ENCODE data around the gene ADGB. TPM values are rescaled to one million over a fixed set of nuclear protein-coding genes. Genes with fewer than 3 reads are reported as not detected.

The ADGB gene
- polyA plus RNA-seq, 2 of the 4 experiments (the other 2 are of a cell fraction): not detected

DNA sequence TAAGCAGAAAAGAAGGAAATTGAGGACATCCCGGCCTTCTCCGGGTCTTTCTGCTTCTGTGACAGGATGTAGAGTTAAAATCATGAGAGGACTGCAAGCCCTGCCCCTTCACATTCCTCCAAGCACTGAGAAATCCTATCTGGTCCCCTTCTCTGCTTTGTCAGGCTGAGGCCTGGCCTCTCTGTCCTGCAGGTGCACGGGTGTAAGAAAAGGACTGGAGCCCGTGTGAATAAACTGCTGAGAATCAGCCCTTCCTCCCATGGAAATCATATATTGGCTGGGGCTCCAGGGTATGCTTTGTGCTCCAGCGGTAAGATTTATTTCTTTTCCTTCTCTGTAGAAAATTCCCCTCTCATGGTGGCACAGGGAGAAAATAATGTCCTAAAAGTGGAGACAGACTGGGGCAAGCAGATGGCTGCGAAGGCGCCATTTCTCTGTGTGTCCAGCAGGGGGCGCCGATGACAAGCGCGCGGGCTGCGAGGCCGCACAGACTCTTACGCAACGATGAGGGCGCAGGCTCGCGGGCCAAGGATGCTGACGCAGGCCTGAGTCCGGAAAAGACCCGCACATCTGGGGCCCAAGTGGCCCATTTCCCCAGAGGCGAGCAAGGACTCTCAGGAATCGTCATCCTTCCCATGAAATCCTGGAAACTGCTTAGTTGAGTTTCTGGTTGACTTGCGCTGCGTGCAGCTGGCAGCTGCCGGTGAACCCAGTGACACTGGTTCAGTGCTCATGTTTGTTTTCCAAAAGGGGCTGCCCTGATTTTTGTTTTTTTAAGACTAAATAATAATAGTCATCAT, 258.6 kb downstream of the ADGB start:
- peak; percentile 94 to 98 for ATAC-seq
- peak; percentile 44 to 73 for DNase-seq (ENCODE audit: low read depth in 1 of 2, low spot score in 1 of 2)
- Histone ChIP-seq H3K4me2 (peak overlapping the region; percentile 78), H3K4me1 (peaks cover 6% of the 10 kb centered on the region), H3K4me3 (peak overlapping the region; percentile 26; the same call in 1 of the 3 replicates), H3K9me3 (no peaks in the 10 kb centered on the region), H3K27ac (peak overlapping the region; percentile 67 to 88)
- POLR2A ChIA-PET: no interaction called here
- no peak for FAIRE-seq
- WGBS (ENCODE audit: missing lambda C conversion rate): 30% methylated on average over 19 of the region's 27 CpGs
- CTCF ChIA-PET: interaction anchor here (0.7 to 1.1 kb wide), 4 partner anchors 10 to 522 kb away, joined by 3 to 4 read pairs (median 3); no protein-coding TSS in a partner anchor
- TF ChIP-seq RAD21 (conservative IDR thresholded peaks at IDR 0.05 in 1 of 2, IDR thresholded peaks at IDR 0.05 in 1 of 2): peak; percentile 90 to 96
- no peak for TF ChIP-seq NPAS2 (CRISPR knock-in tag; IDR thresholded peaks at IDR 0.05; ENCODE audit: borderline replicate concordance)
- no peak for TF ChIP-seq FOSB (CRISPR knock-in tag; IDR thresholded peaks at IDR 0.05)
- peak; percentile 95 to 99 for TF ChIP-seq CEBPB (IDR thresholded peaks at IDR 0.05)
- TF ChIP-seq MAFK (IDR thresholded peaks at IDR 0.05; ENCODE audit: partially characterized antibody): peak; percentile 39
- TF ChIP-seq ATOH8 (CRISPR knock-in tag; IDR thresholded peaks at IDR 0.05; ENCODE audit: low read depth): no peak
- TF ChIP-seq SMC3 (IDR thresholded peaks at IDR 0.05): peak; percentile 91
- no peak for TF ChIP-seq CHD4 (IDR thresholded peaks at IDR 0.05; ENCODE audit: borderline replicate concordance)
- peak; percentile 81 for TF ChIP-seq CTCF (IDR thresholded peaks at IDR 0.05)
- TF ChIP-seq, protein P1, sequence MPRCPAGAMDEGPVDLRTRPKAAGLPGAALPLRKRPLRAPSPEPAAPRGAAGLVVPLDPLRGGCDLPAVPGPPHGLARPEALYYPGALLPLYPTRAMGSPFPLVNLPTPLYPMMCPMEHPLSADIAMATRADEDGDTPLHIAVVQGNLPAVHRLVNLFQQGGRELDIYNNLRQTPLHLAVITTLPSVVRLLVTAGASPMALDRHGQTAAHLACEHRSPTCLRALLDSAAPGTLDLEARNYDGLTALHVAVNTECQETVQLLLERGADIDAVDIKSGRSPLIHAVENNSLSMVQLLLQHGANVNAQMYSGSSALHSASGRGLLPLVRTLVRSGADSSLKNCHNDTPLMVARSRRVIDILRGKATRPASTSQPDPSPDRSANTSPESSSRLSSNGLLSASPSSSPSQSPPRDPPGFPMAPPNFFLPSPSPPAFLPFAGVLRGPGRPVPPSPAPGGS (IDR thresholded peaks at IDR 0.05): no peak

DNA sequence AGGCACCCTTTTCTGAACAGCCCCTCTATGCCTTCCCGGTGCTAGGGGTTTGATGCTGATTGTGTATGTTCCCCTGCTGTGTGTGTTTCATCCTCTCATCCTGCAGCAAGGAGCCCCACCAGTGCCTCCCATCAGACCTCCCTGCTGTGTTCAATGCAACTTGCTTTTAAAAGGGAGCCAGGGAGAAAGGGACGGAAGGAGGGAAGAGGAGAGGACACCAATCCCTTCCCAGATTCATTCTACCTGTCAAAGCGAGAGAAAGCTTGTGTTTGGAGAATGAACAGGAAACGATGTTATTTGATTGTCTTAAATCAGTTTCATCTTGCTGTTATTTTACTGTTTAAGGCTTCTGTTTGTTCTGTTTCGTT, 259.2 kb downstream of the ADGB start:
- H3K9me3 ChIP-seq: no peaks in the 10 kb centered on the region
- H3K27ac ChIP-seq: peak overlapping the region; percentile 67 to 88
- TF ChIP-seq SMC3 (IDR thresholded peaks at IDR 0.05) (no peak), ELK1 (IDR thresholded peaks at IDR 0.05; ENCODE audit: low read depth, low read length) (no peak), CTCF (IDR thresholded peaks at IDR 0.05) (no peak), MAFK (IDR thresholded peaks at IDR 0.05; ENCODE audit: partially characterized antibody) (no peak), RNF2 (IDR thresholded peaks at IDR 0.05; ENCODE audit: borderline replicate concordance, low read depth) (no peak)
- 55% methylated on average over 5 of the region's 5 CpGs for WGBS (ENCODE audit: missing lambda C conversion rate)
- DNase-seq (ENCODE audit: low read depth in 1 of 2, low spot score in 1 of 2): peak; percentile 2 to 7
- no peak for FAIRE-seq
- peak overlapping the region; percentile 78 for H3K4me2 ChIP-seq
- H3K4me3 ChIP-seq: peak overlapping the region; percentile 26; the same call in 1 of the 3 replicates
- POLR2A ChIA-PET: no interaction called here
- H3K4me1 ChIP-seq: peaks cover 6% of the 10 kb centered on the region
- ATAC-seq: peak; percentile 76 to 80
- CTCF ChIA-PET: interaction anchor here (0.8 to 1.1 kb wide), 3 partner anchors 37 to 522 kb away, joined by 3 read pairs; no protein-coding TSS in a partner anchor

All from A549 (cell line).